ENCODE measurements around the gene ST6GALNAC3. TPM values are rescaled to one million over a fixed set of nuclear protein-coding genes. Genes with fewer than 3 reads are reported as not detected.

ST6GALNAC3 gene
- total RNA-seq, 1 donor from 2014 or later, result 62.3 TPM

GRCh38 chr1:76543495-76543894, 468.9 kb downstream of the ST6GALNAC3 start:
- no peak for DNase-seq (ENCODE audit: low spot score in 2 of 2, unreplicated experiment in 2 of 2)
- Mint-ChIP-seq H3K27ac (no peak overlapping the region), H3K36me3 (peaks cover 8% of the 10 kb centered on the region), H3K4me1 (peaks cover 11% of the 10 kb centered on the region), H3K27me3 (ENCODE audit: low read depth) (no peaks in the 10 kb centered on the region), H3K9me3 (peaks cover 13% of the 10 kb centered on the region), H3K4me3 (no peak overlapping the region)
- no peak for TF ChIP-seq CTCF (IDR thresholded peaks at IDR 0.05; ENCODE audit: unreplicated experiment)

GRCh38 chr1:76546354-76546933, 471.9 kb downstream of the ST6GALNAC3 start:
- Mint-ChIP-seq H3K36me3 (no peaks in the 10 kb centered on the region), H3K9me3 (no peaks in the 10 kb centered on the region), H3K4me1 (peaks cover 10% of the 10 kb centered on the region), H3K27me3 (ENCODE audit: low read depth) (no peaks in the 10 kb centered on the region), H3K4me3 (no peak overlapping the region), H3K27ac (no peak overlapping the region)
- no peak for DNase-seq (ENCODE audit: low spot score in 2 of 2, unreplicated experiment in 2 of 2)
- TF ChIP-seq CTCF (IDR thresholded peaks at IDR 0.05; ENCODE audit: unreplicated experiment), result no peak

- no peak for TF ChIP-seq CTCF (IDR thresholded peaks at IDR 0.05; ENCODE audit: unreplicated experiment)
- H3K27me3 Mint-ChIP-seq (ENCODE audit: low read depth), result no peaks in the 10 kb centered on the region
- H3K9me3 Mint-ChIP-seq, result no peaks in the 10 kb centered on the region
- H3K4me1 Mint-ChIP-seq, result peaks cover 10% of the 10 kb centered on the region
- H3K36me3 Mint-ChIP-seq, result no peaks in the 10 kb centered on the region
- H3K4me3 Mint-ChIP-seq, result no peak overlapping the region
- no peak overlapping the region for H3K27ac Mint-ChIP-seq
- no peak for DNase-seq (ENCODE audit: low spot score in 2 of 2, unreplicated experiment in 2 of 2)
These were observed 473.4 kb downstream of the ST6GALNAC3 start for GRCh38 chr1:76547916-76548315.

- TF ChIP-seq CTCF (IDR thresholded peaks at IDR 0.05; ENCODE audit: unreplicated experiment), result no peak
- Mint-ChIP-seq H3K4me3 (no peak overlapping the region), H3K27me3 (ENCODE audit: low read depth) (no peaks in the 10 kb centered on the region), H3K36me3 (no peaks in the 10 kb centered on the region), H3K27ac (peak overlapping the region; percentile 26), H3K4me1 (peaks cover 10% of the 10 kb centered on the region), H3K9me3 (no peaks in the 10 kb centered on the region)
- DNase-seq (ENCODE audit: low spot score in 2 of 2, unreplicated experiment in 2 of 2), result no peak
These were observed 474.1 kb downstream of the ST6GALNAC3 start for GRCh38 chr1:76548513-76549100.

GRCh38 chr1:76554283-76554682, 479.7 kb downstream of the ST6GALNAC3 start:
- DNase-seq (ENCODE audit: low spot score in 2 of 2, unreplicated experiment in 2 of 2), result no peak
- Mint-ChIP-seq H3K4me1 (no peaks in the 10 kb centered on the region), H3K4me3 (no peak overlapping the region), H3K27ac (no peak overlapping the region), H3K9me3 (no peaks in the 10 kb centered on the region), H3K36me3 (no peaks in the 10 kb centered on the region), H3K27me3 (ENCODE audit: low read depth) (no peaks in the 10 kb centered on the region)
- TF ChIP-seq CTCF (IDR thresholded peaks at IDR 0.05; ENCODE audit: unreplicated experiment), result no peak

Measured in mesothelial cell of epicardium (in vitro differentiated cells).